ENCODE measurements around the gene CRHR1.

The CRHR1 gene

GRCh38 chr17:45790296-45790922, 6.3 kb downstream of the CRHR1 start (continued):
- TF ChIP-seq BCL11B (tag by site-specific recombination; IDR thresholded peaks at IDR 0.05; ENCODE audit: low read depth): no peak
- TF ChIP-seq GLIS2 (tag by site-specific recombination; IDR thresholded peaks at IDR 0.05): no peak

- no peak overlapping the region for H3K4me3 ChIP-seq (ENCODE audit: low read depth, low read length)
- H3K36me3 ChIP-seq (ENCODE audit: control insufficient read depth in 2 of 2, insufficient read depth in 1 of 2, low read length in 2 of 2): no peaks in the 10 kb centered on the region
- peak; percentile 52; the same call in 1 of the 2 replicates for TF ChIP-seq GLIS1 (tag by site-specific recombination; IDR thresholded peaks at IDR 0.05)
- no peak for TF ChIP-seq ZNF510 (tag by site-specific recombination; IDR thresholded peaks at IDR 0.05; ENCODE audit: insufficient replicate concordance)
- TF ChIP-seq ZNF324 (tag by site-specific recombination; IDR thresholded peaks at IDR 0.05): no peak
- TF ChIP-seq ZBTB7A (tag by site-specific recombination; IDR thresholded peaks at IDR 0.05; ENCODE audit: low read depth): no peak
- TF ChIP-seq ZBTB17 (tag by site-specific recombination; IDR thresholded peaks at IDR 0.05): peak; percentile 30; the same call in 1 of the 2 replicates
- no peak for TF ChIP-seq SP3 (tag by site-specific recombination; IDR thresholded peaks at IDR 0.05)
- TF ChIP-seq ZBTB48 (tag by site-specific recombination; IDR thresholded peaks at IDR 0.05): peak; percentile 68
- 0 out of 2 replicates have a peak, but pooled peaks have one; percentile 17 for TF ChIP-seq PATZ1 (tag by site-specific recombination; IDR thresholded peaks at IDR 0.05)
- no peak for TF ChIP-seq ZNF16 (tag by site-specific recombination; IDR thresholded peaks at IDR 0.05; ENCODE audit: low read depth)
- TF ChIP-seq ZBTB49 (tag by site-specific recombination; IDR thresholded peaks at IDR 0.05; ENCODE audit: low read depth): no peak
- no peak for TF ChIP-seq ZNF623 (tag by site-specific recombination; IDR thresholded peaks at IDR 0.05)
- H3K4me1 ChIP-seq (ENCODE audit: control insufficient read depth, insufficient read depth, low read length): peaks cover 3% of the 10 kb centered on the region; the same call in 1 of the 2 replicates
- H3K9me3 ChIP-seq (ENCODE audit: control insufficient read depth, insufficient read depth, low read depth, low read length): no peaks in the 10 kb centered on the region
- no peak overlapping the region for H3K27ac ChIP-seq (ENCODE audit: extremely low read depth, low read depth, low read length)
- ChIA-PET CTCF (interaction anchor here (0.6 to 3.9 kb wide), 6 partner anchors 8 to 41 kb away, joined by 3 to 31 read pairs (median 4); partner anchors contain the start of gene CRHR1), POLR2A (no interaction called here)
These were observed 7.0 kb downstream of the CRHR1 start for GRCh38 chr17:45791041-45791582.

GRCh38 chr17:45791935-45792334, 7.8 kb downstream of the CRHR1 start:
- peaks cover 3% of the 10 kb centered on the region; the same call in 1 of the 2 replicates for H3K4me1 ChIP-seq (ENCODE audit: control insufficient read depth, insufficient read depth, low read length)
- H3K36me3 ChIP-seq (ENCODE audit: control insufficient read depth in 2 of 2, insufficient read depth in 1 of 2, low read length in 2 of 2): no peaks in the 10 kb centered on the region
- TF ChIP-seq ZNF639 (tag by site-specific recombination; IDR thresholded peaks at IDR 0.05): no peak
- no peak for TF ChIP-seq ZNF830 (tag by site-specific recombination; IDR thresholded peaks at IDR 0.05; ENCODE audit: low read depth)
- TF ChIP-seq ZIC2 (tag by site-specific recombination; IDR thresholded peaks at IDR 0.05): no peak
- no peak for TF ChIP-seq ZNF148 (tag by site-specific recombination; IDR thresholded peaks at IDR 0.05; ENCODE audit: borderline replicate concordance)
- no peak for TF ChIP-seq ZFP41 (tag by site-specific recombination; IDR thresholded peaks at IDR 0.05; ENCODE audit: borderline replicate concordance)
- ChIA-PET CTCF (interaction anchor here (0.5 to 3.9 kb wide), 5 partner anchors 9 to 476 kb away, joined by 3 to 31 read pairs (median 3); partner anchors contain the start of gene CRHR1), POLR2A (no interaction called here)
- no peak overlapping the region for H3K27ac ChIP-seq (ENCODE audit: extremely low read depth, low read depth, low read length)
- H3K9me3 ChIP-seq (ENCODE audit: control insufficient read depth, insufficient read depth, low read depth, low read length): no peaks in the 10 kb centered on the region
- H3K4me3 ChIP-seq (ENCODE audit: low read depth, low read length): no peak overlapping the region
